B cell (primary cell): ENCODE data around the gene WDR27. TPM values are rescaled to one million over a fixed set of nuclear protein-coding genes. Genes with fewer than 3 reads are reported as not detected.

Experiments used
- ATAC-seq: fragments of 200-7000 bp; cut with Tn5 transposase; one replicate; pipeline ENCODE4 v1.10.0; 2021; ENCODE audit warnings: low read depth, mild to moderate bottlenecking, moderate number of reproducible peaks, moderate library complexity
- CTCF ChIA-PET: fragments of 350-600 bp; sonication (Branson Sonifier 250); formaldehyde crosslinking; loops from one replicate; lab custom pipeline; 2021; ENCODE audit warnings: antibody characterized with exemption, inconsistent platforms; lab: Charles Lee
- POLR2A ChIA-PET: fragments of 350-600 bp; sonication (Branson Sonifier 250); formaldehyde crosslinking; loops from one replicate; lab custom pipeline; 2021; ENCODE audit warnings: antibody characterized with exemption; lab: Charles Lee
- DNase-seq: peaks from one replicate; pipeline ENCODE4 v3.0.0; 2013
- H2AFZ ChIP-seq: 2 replicates; pipeline ENCODE4 v1.6.1; 2012; ENCODE audit warnings: mild to moderate bottlenecking, low read depth, low read length; ENCODE audit not compliant: insufficient read depth, poor library complexity, severe bottlenecking
- H3K27ac ChIP-seq, 2 donors: 1 replicate in 1 of 2; 2 replicates in 1 of 2; pipeline ENCODE4 v1.5.1; 2012 to 2013; ENCODE audit warnings: low read length in 2 of 2, mild to moderate bottlenecking in 2 of 2, moderate library complexity in 1 of 2
- H3K27me3 ChIP-seq, 4 experiments: fragments of 200-600 bp in 1 of 4; sonication (generic) in 1 of 4; replicated peaks in 1 of 4; 1 replicate in 2 of 4; 2 replicates in 2 of 4; pipeline versions ENCODE4 v1.6.1 to v1.7.0; 2013 to 2016; ENCODE audit warnings: low read length in 3 of 4, mild to moderate bottlenecking in 2 of 4, mixed read lengths in 1 of 4, moderate library complexity in 1 of 4; ENCODE audit not compliant: insufficient read depth in 4 of 4, control insufficient read depth in 3 of 4; ENCODE audit errors: control extremely low read depth in 1 of 4
- H3K36me3 ChIP-seq, 2 experiments: replicated peaks in 1 of 2; 1 replicate in 1 of 2; 2 replicates in 1 of 2; pipeline versions ENCODE4 v1.6.1 to v1.7.1; 2013; ENCODE audit warnings: low read length in 1 of 2; ENCODE audit not compliant: insufficient read depth in 2 of 2, control insufficient read depth in 1 of 2; ENCODE audit errors: control extremely low read depth in 1 of 2, extremely low read depth in 1 of 2
- H3K4me1 ChIP-seq, 2 donors: fragments of 200-600 bp in 1 of 2; sonication (generic) in 1 of 2; 1 replicate in 1 of 2; 2 replicates in 1 of 2; pipeline versions ENCODE4 v1.5.1 to v1.6.1; 2013 to 2017; ENCODE audit warnings: low read length in 2 of 2; ENCODE audit not compliant: control insufficient read depth in 2 of 2, insufficient read depth in 2 of 2
- H3K4me2 ChIP-seq: replicated peaks from 2 replicates; pipeline ENCODE3; 2012; ENCODE audit warnings: mild to moderate bottlenecking, low read depth, low read length; ENCODE audit not compliant: poor library complexity, severe bottlenecking
- H3K4me3 ChIP-seq, 5 experiments: fragments of 200-600 bp in 1 of 5; sonication (generic) in 1 of 5; 1 replicate in 3 of 5; 2 replicates in 2 of 5; pipeline versions ENCODE4 v1.5.1 to v1.7.0; 2011 to 2016; ENCODE audit warnings: low read length in 4 of 5, mild to moderate bottlenecking in 4 of 5, low read depth in 2 of 5, control low read depth in 1 of 5, moderate library complexity in 1 of 5; ENCODE audit not compliant: insufficient read depth in 1 of 5; ENCODE audit errors: control extremely low read depth in 1 of 5, extremely low read depth in 1 of 5
- H3K79me2 ChIP-seq: fragments of 200-600 bp; sonication (generic); one replicate; pipeline ENCODE4 v1.6.0; 2016; ENCODE audit warnings: low read length; ENCODE audit not compliant: control insufficient read depth, insufficient read depth
- H3K9ac ChIP-seq: fragments of 200-600 bp; sonication (generic); 2 replicates; pipeline ENCODE4 v1.6.1; 2017; ENCODE audit warnings: mild to moderate bottlenecking, low read length, moderate library complexity
- H3K9me3 ChIP-seq, 3 donors: one replicate each; pipeline versions ENCODE4 v1.6.1 to v1.7.1; 2013; ENCODE audit warnings: low read length in 2 of 3; ENCODE audit not compliant: control insufficient read depth in 2 of 3, insufficient read depth in 1 of 3; ENCODE audit errors: control extremely low read depth in 1 of 3
- H4K20me1 ChIP-seq: 2 replicates; pipeline ENCODE4 v1.6.0; 2012; ENCODE audit warnings: mild to moderate bottlenecking, low read length; ENCODE audit not compliant: insufficient read depth, control insufficient read depth, poor library complexity, severe bottlenecking
- H3K27ac Mint-ChIP-seq: one replicate; pipeline ENCODE4 v1.8.0; 2021; ENCODE audit warnings: mixed read lengths
- H3K27me3 Mint-ChIP-seq: one replicate; pipeline ENCODE4 v1.8.0; 2021; ENCODE audit warnings: mixed read lengths
- H3K4me1 Mint-ChIP-seq: one replicate; pipeline ENCODE4 v1.8.0; 2021; ENCODE audit warnings: mixed read lengths
- H3K4me3 Mint-ChIP-seq: one replicate; pipeline ENCODE4 v1.8.0; 2021; ENCODE audit warnings: mixed read lengths
- H3K9me3 Mint-ChIP-seq: one replicate; pipeline ENCODE4 v1.8.0; 2022; ENCODE audit warnings: mixed read lengths; ENCODE audit not compliant: insufficient read depth
- CTCF ChIP-seq: fragments of 200-600 bp; IDR thresholded peaks from one replicate; pipeline ENCODE4 v1.8.0; 2022; ENCODE audit warnings: antibody characterized with exemption, mild to moderate bottlenecking
- EZH2 ChIP-seq: IDR thresholded peaks from 2 replicates; pipeline ENCODE4 v1.6.1; 2012; ENCODE audit warnings: borderline replicate concordance, low read depth, mild to moderate bottlenecking, moderate library complexity, low read length; ENCODE audit not compliant: insufficient read depth, poor library complexity, severe bottlenecking
- WGBS: methylation state at CpG from one replicate; pipeline ENCODE4 v1.1.5; 2013; ENCODE audit warnings: missing lambda C conversion rate; ENCODE audit not compliant: insufficient coverage; 5-methylcytosine and 5-hydroxymethylcytosine counted together
- intact Hi-C: fragments of 100-400 bp; cut with micrococcal nuclease; formaldehyde crosslinking; loops from one replicate; pipeline ENCODE4 v1.10.0; 2022
- polyA plus RNA-seq: library from polyadenylated mRNA; depleted of rRNA; stranded (reverse); fragments of >200 nt; gene quantifications from 2 replicates; pipeline ENCODE4 v1.2.3, GENCODE V29; 2012
- total RNA-seq, 2 donors: library from RNA; stranded (reverse); fragments of 120-200 nt in 1 of 2; gene quantifications; 1 replicate in 1 of 2; 2 replicates in 1 of 2; pipeline versions ENCODE4 v1.2.3 to v1.2.4, GENCODE V29; 2013 to 2022

The WDR27 gene
- total and polyA plus RNA-seq, 2 donors (not counting 1 experiment from before 2014, with no cell fraction given), result 64.3 to 86.3 TPM

- no peak overlapping the region for H3K9ac ChIP-seq
- no peaks in the 10 kb centered on the region for H4K20me1 ChIP-seq
- no peak overlapping the region for H3K4me3 Mint-ChIP-seq
- 94% methylated on average over 6 of the region's 6 CpGs for WGBS
- H3K4me3 ChIP-seq, result no peak overlapping the region
- DNase-seq, result no peak
- H3K9me3 ChIP-seq, result no peaks in the 10 kb centered on the region
- CTCF ChIA-PET, result no interaction called here
- intact Hi-C loops, result no loop called here
- H3K27me3 Mint-ChIP-seq, result no peaks in the 10 kb centered on the region
- POLR2A ChIA-PET, result no interaction called here
- no peaks in the 10 kb centered on the region for H3K4me1 ChIP-seq
- no peaks in the 10 kb centered on the region for H3K9me3 Mint-ChIP-seq
- H3K27me3 ChIP-seq, result no peaks in the 10 kb centered on the region
- no peak overlapping the region for H3K27ac ChIP-seq
- TF ChIP-seq EZH2 (no peak), CTCF (no peak)
- H3K4me2 ChIP-seq, result no peak overlapping the region
- no peak for ATAC-seq
- no peaks in the 10 kb centered on the region for H3K79me2 ChIP-seq
- H3K4me1 Mint-ChIP-seq, result no peaks in the 10 kb centered on the region
- H3K27ac Mint-ChIP-seq, result peak overlapping the region; percentile 11
- H2AFZ ChIP-seq, result no peak overlapping the region
- peaks cover 0 to 23% of the 10 kb centered on the region in 2 experiments for H3K36me3 ChIP-seq
Measured at GRCh38 chr6:169669147-169669546, 32.7 kb downstream of the WDR27 start.

GRCh38 chr6:169668203-169668847 is 33.5 kb downstream of the WDR27 start:
- Mint-ChIP-seq H3K27ac (no peak overlapping the region), H3K4me1 (no peaks in the 10 kb centered on the region), H3K4me3 (no peak overlapping the region), H3K27me3 (no peaks in the 10 kb centered on the region), H3K9me3 (no peaks in the 10 kb centered on the region)
- POLR2A ChIA-PET, result no interaction called here
- H2AFZ ChIP-seq, result no peak overlapping the region
- TF ChIP-seq EZH2 (no peak), CTCF (no peak)
- no peaks in the 10 kb centered on the region for H4K20me1 ChIP-seq
- H3K4me2 ChIP-seq, result no peak overlapping the region
- ATAC-seq, result no peak
- H3K4me3 ChIP-seq, result no peak overlapping the region
- intact Hi-C loops, result no loop called here
- no peak for DNase-seq
- H3K36me3 ChIP-seq, result peaks cover 2 to 27% of the 10 kb centered on the region in 2 experiments
- H3K79me2 ChIP-seq, result no peaks in the 10 kb centered on the region
- H3K4me1 ChIP-seq, result no peaks in the 10 kb centered on the region
- 99% methylated on average over 9 of the region's 15 CpGs for WGBS
- CTCF ChIA-PET, result interaction anchor here (0.8 kb wide), 1 partner anchor 84 kb away, joined by 3 read pairs; no protein-coding TSS in a partner anchor
- no peaks in the 10 kb centered on the region for H3K27me3 ChIP-seq
- H3K9ac ChIP-seq, result no peak overlapping the region
- no peak overlapping the region for H3K27ac ChIP-seq
- H3K9me3 ChIP-seq, result no peaks in the 10 kb centered on the region
